Keratinocyte (primary cell): ENCODE data around the gene RYR2. TPM values are rescaled to one million over a fixed set of nuclear protein-coding genes. Genes with fewer than 3 reads are reported as not detected.
"Not testable (repeated sequence)": the region's sequence is repeated elsewhere in the genome, so short reads cannot be mapped to it uniquely, and the experiment has no call there.

Experiments
- DNase-seq: peaks from one replicate; pipeline ENCODE4 v3.0.0-alpha.2; 2011; ENCODE audit warnings: low read depth, missing footprints, low spot score
- FAIRE-seq: peaks from 2 replicates; lab custom pipeline; 2011; peaks lifted over from hg19 to GRCh38; lab: Jason Lieb, UNC
- H2AFZ ChIP-seq: 2 replicates; pipeline ENCODE4 v1.6.0; 2012; ENCODE audit warnings: low read length, control low read depth, inconsistent platforms; ENCODE audit not compliant: control insufficient read depth
- H3K27ac ChIP-seq: 2 replicates; pipeline ENCODE4 v1.5.1; 2011; ENCODE audit warnings: low read length; ENCODE audit not compliant: control insufficient read depth, insufficient read depth
- H3K27me3 ChIP-seq: 3 replicates; pipeline ENCODE4 v1.6.0; 2011; ENCODE audit warnings: low read length; ENCODE audit not compliant: control insufficient read depth, insufficient read depth; ENCODE audit errors: extremely low read depth
- H3K36me3 ChIP-seq, 2 experiments: 2 replicates in 1 of 2; 3 replicates in 1 of 2; pipeline ENCODE4 v1.5.1; 2011; ENCODE audit warnings: low read length in 2 of 2, mild to moderate bottlenecking in 1 of 2; ENCODE audit not compliant: control insufficient read depth in 2 of 2, insufficient read depth in 2 of 2; ENCODE audit errors: extremely low read depth in 1 of 2
- H3K4me1 ChIP-seq: 3 replicates; pipeline ENCODE4 v1.5.1; 2011; ENCODE audit warnings: low read length; ENCODE audit not compliant: control insufficient read depth, insufficient read depth; ENCODE audit errors: extremely low read depth
- H3K4me2 ChIP-seq: 3 replicates; pipeline ENCODE4 v1.6.0; 2011; ENCODE audit warnings: low read depth, low read length; ENCODE audit not compliant: control insufficient read depth, insufficient read depth; ENCODE audit errors: extremely low read depth
- H3K4me3 ChIP-seq, 3 experiments: fragments of 200-600 bp in 1 of 3; sonication (generic) in 1 of 3; 2 replicates in 2 of 3; 3 replicates in 1 of 3; pipeline ENCODE4 v1.5.1; 2011 to 2016; ENCODE audit warnings: low read length in 3 of 3, mild to moderate bottlenecking in 3 of 3, control low read depth in 2 of 3, inconsistent platforms in 1 of 3, low read depth in 1 of 3, mixed read lengths in 1 of 3, mixed run types in 1 of 3, moderate library complexity in 1 of 3; ENCODE audit not compliant: control insufficient read depth in 2 of 3, insufficient read depth in 2 of 3; ENCODE audit errors: extremely low read depth in 1 of 3
- H3K79me2 ChIP-seq: 2 replicates; pipeline ENCODE4 v1.6.0; 2012; ENCODE audit warnings: low read length; ENCODE audit not compliant: control insufficient read depth, insufficient read depth
- H3K9ac ChIP-seq: 3 replicates; pipeline ENCODE4 v1.6.0; 2011; ENCODE audit warnings: low read length; ENCODE audit not compliant: control insufficient read depth, insufficient read depth; ENCODE audit errors: extremely low read depth
- H3K9me1 ChIP-seq: 3 replicates; pipeline ENCODE4 v1.6.0; 2011; ENCODE audit warnings: low read length; ENCODE audit not compliant: control insufficient read depth, insufficient read depth; ENCODE audit errors: extremely low read depth
- H3K9me3 ChIP-seq: 2 replicates; pipeline ENCODE4 v1.5.1; 2012; ENCODE audit warnings: low read depth, low read length; ENCODE audit not compliant: control insufficient read depth
- H4K20me1 ChIP-seq: 3 replicates; pipeline ENCODE4 v1.6.0; 2011; ENCODE audit warnings: low read length; ENCODE audit not compliant: control insufficient read depth, insufficient read depth; ENCODE audit errors: extremely low read depth
- CTCF ChIP-seq, 3 experiments: IDR thresholded peaks in 1 of 3; conservative IDR thresholded peaks in 1 of 3; optimal IDR thresholded peaks in 1 of 3; 2 replicates in 2 of 3; 3 replicates in 1 of 3; pipeline versions ENCODE3 to v1.5.1; 2011; ENCODE audit warnings: low read length in 3 of 3, mild to moderate bottlenecking in 3 of 3, moderate library complexity in 2 of 3, control low read depth in 1 of 3, inconsistent platforms in 1 of 3; ENCODE audit not compliant: insufficient read depth in 2 of 3; ENCODE audit errors: extremely low read depth in 1 of 3
- EZH2 ChIP-seq: IDR thresholded peaks from one replicate; pipeline ENCODE4 v1.6.1; 2012; ENCODE audit warnings: inconsistent platforms, mild to moderate bottlenecking, low read length, moderate library complexity
- dilution Hi-C: fragments of 300-500 bp; cut with MboI; formaldehyde crosslinking; loops from one replicate; pipeline ENCODE4 v1.7.0; 2020; ENCODE audit warnings: low sequenced_read_pairs; ENCODE audit not compliant: extremely low pct_ligation_motif_present
- polyA plus RNA-seq, 5 experiments: library from polyadenylated mRNA; depleted of rRNA in 3 of 5; stranded (reverse) in 3 of 5; stranded (forward) in 1 of 5; unstranded in 1 of 5; fragments of >200 nt; gene quantifications; 1 replicate in 1 of 5; 2 replicates in 3 of 5; 3 replicates in 1 of 5; pipeline versions ENCODE4 v1.2.1 to v1.2.3, GENCODE V29; 2011 to 2012; ENCODE audit warnings: missing spikeins in 2 of 5, low read depth in 1 of 5, low replicate concordance in 1 of 5

Gene RYR2
- polyA plus RNA-seq, 1 donor (not counting 4 experiments of a cell fraction or from before 2014, with no cell fraction given) = 0.05 TPM

- H3K27me3 ChIP-seq = no peaks in the 10 kb centered on the region
- dilution Hi-C loops = no loop called here
- no peaks in the 10 kb centered on the region for H3K9me3 ChIP-seq
- H3K4me2 ChIP-seq = no peak overlapping the region
- no peaks in the 10 kb centered on the region for H3K36me3 ChIP-seq
- no peak overlapping the region for H3K27ac ChIP-seq
- FAIRE-seq (no peak), DNase-seq (no peak)
- H2AFZ ChIP-seq = no peak overlapping the region
- no peak overlapping the region for H3K4me3 ChIP-seq
- no peaks in the 10 kb centered on the region for H3K79me2 ChIP-seq
- H4K20me1 ChIP-seq = no peaks in the 10 kb centered on the region
- no peaks in the 10 kb centered on the region for H3K4me1 ChIP-seq
- TF ChIP-seq CTCF (optimal IDR thresholded peaks at IDR 0.05 in 1 of 3, IDR thresholded peaks at IDR 0.05 in 1 of 3, conservative IDR thresholded peaks at IDR 0.05 in 1 of 3; ENCODE audit: extremely low read depth in 1 of 3, insufficient read depth in 2 of 3, low read length in 3 of 3) (no peak), EZH2 (no peak)
- no peaks in the 10 kb centered on the region for H3K9me1 ChIP-seq
- H3K9ac ChIP-seq = no peak overlapping the region
Measured at GRCh38 chr1:237367758-237368157, 325.8 kb downstream of the RYR2 start.

- H3K79me2 ChIP-seq, H2AFZ ChIP-seq, H3K27ac ChIP-seq, H3K9ac ChIP-seq, dilution Hi-C loops, H3K4me2 ChIP-seq, H3K36me3 ChIP-seq, FAIRE-seq, H3K4me1 ChIP-seq, H3K4me3 ChIP-seq, DNase-seq, H3K9me3 ChIP-seq, H3K27me3 ChIP-seq, H3K9me1 ChIP-seq, H4K20me1 ChIP-seq: not testable (repeated sequence)
Measured at GRCh38 chr1:237371477-237371876, 329.5 kb downstream of the RYR2 start.

DNA sequence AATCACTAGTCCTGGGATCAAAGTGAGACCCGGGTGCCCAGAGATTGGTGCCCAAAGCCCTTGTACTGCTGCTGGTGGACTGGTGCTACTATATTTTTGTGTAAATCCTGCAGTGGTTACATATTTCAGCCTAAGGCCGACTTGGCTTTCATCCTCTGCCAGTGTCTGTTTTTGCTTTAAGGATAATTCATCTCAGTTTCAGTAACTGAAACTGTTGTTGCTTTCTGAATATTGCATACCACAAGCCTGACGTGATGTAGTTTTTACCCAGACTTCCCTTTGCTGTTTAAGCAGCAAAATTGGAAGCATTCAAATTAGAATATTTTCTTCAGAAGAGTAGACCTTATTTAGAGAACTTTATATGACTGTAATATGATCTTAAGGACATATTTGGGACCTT is 341.8 kb downstream of the RYR2 start:
- H3K4me1 ChIP-seq = no peaks in the 10 kb centered on the region
- H2AFZ ChIP-seq = peak overlapping the region; percentile 7
- H3K9me3 ChIP-seq = no peaks in the 10 kb centered on the region
- no peaks in the 10 kb centered on the region for H4K20me1 ChIP-seq
- no peaks in the 10 kb centered on the region for H3K9me1 ChIP-seq
- DNase-seq (no peak), FAIRE-seq (no peak)
- dilution Hi-C loops = no loop called here
- no peaks in the 10 kb centered on the region for H3K79me2 ChIP-seq
- TF ChIP-seq EZH2 = no peak
- no peak for TF ChIP-seq CTCF (optimal IDR thresholded peaks at IDR 0.05 in 1 of 3, IDR thresholded peaks at IDR 0.05 in 1 of 3, conservative IDR thresholded peaks at IDR 0.05 in 1 of 3; ENCODE audit: extremely low read depth in 1 of 3, insufficient read depth in 2 of 3, low read length in 3 of 3)
- no peak overlapping the region for H3K4me2 ChIP-seq
- H3K27me3 ChIP-seq = no peaks in the 10 kb centered on the region
- no peaks in the 10 kb centered on the region for H3K36me3 ChIP-seq
- H3K27ac ChIP-seq = no peak overlapping the region
- H3K9ac ChIP-seq = no peak overlapping the region
- H3K4me3 ChIP-seq = no peak overlapping the region
